Stimulated activated CD8-positive, alpha-beta memory T cell treated with anti-CD3 and anti-CD28 coated beads, Interleukin-7, amount 100 ng/mL, for 1 hour (primary cell): ENCODE data around the gene TAPT1.
"Not testable (repeated sequence)": the region's sequence is repeated elsewhere in the genome, so short reads cannot be mapped to it uniquely, and the experiment has no call there.

ENCODE experiments used
- DNase-seq, 2 donors: peaks; one replicate each; pipeline ENCODE4 v3.0.0-alpha.2; 2020; ENCODE audit warnings: low read depth in 2 of 2

Gene TAPT1, protein sequence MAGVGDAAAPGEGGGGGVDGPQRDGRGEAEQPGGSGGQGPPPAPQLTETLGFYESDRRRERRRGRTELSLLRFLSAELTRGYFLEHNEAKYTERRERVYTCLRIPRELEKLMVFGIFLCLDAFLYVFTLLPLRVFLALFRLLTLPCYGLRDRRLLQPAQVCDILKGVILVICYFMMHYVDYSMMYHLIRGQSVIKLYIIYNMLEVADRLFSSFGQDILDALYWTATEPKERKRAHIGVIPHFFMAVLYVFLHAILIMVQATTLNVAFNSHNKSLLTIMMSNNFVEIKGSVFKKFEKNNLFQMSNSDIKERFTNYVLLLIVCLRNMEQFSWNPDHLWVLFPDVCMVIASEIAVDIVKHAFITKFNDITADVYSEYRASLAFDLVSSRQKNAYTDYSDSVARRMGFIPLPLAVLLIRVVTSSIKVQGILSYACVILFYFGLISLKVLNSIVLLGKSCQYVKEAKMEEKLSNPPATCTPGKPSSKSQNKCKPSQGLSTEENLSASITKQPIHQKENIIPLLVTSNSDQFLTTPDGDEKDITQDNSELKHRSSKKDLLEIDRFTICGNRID

DNA sequence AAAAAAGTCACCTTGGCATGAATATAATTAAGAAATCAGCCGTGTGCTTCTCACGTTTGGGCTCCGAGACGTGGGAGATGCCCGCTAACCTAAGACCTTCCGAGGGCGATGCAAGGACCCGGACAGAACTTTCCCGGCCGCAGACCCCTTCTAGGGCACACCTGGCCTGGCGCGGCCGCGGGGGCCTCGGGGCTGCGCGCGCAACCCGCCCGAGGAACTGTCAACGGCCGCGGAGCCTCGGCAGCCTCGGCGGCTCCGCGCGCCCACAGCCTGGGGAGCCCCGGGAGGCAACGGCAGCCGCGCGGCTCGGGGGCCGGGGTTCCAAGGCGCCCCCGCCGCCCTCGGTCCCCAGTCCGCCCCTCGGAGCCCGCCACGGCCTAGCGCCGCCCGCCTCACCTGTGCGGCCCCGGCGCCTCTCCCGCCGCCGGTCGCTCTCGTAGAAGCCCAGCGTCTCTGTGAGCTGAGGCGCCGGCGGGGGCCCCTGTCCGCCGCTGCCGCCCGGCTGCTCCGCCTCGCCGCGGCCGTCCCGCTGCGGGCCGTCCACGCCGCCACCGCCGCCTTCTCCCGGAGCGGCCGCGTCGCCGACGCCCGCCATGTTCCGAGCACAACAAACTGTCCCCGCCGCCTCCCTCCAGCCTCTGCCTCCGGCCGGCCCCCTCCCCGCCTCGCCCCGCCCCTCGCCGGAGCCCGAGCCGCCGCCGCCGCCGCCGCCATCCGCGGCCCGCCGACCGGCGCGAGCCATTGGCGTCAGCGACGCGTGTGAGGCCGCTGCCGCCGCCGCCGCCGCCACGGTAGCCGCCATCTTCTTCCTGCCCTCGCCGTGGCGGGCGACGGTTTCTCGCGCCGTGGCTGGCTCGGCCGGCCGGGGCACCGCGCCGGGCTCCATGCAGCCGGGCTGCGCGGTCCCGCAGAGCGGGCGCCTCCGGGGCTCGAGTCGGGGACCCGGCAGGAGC is at the start of gene TAPT1:
Gene TAPT1, minus strand, starts transcription at position 609 of the 953 bp plus-strand sequence. Its CDS starts 14 bp downstream, at position 595.
- DNase-seq, result peak; percentile 41 to 55

DNA sequence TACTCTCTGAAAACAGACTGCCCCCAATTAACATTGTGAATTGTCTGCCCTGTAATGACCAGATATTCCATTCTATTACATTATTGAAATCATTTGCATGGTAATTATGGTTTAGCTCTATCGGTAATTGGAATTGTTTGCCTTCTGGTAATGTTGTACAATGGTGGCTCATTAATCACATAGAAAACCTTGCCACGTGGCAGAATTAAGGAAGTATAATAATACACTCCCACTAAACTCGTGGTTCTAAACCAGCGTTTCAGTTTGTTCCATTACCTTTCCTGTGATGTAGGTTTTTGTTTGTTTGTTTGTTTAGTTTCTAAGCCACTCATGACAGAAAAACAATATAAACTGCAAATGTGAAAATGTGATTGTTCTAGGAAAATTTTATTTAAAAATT is 45.1 kb upstream of the TAPT1 start:
- no peak for DNase-seq

GRCh38 chr4:16270454-16271328 is 44.4 kb upstream of the TAPT1 start:
- DNase-seq, result no peak

DNA sequence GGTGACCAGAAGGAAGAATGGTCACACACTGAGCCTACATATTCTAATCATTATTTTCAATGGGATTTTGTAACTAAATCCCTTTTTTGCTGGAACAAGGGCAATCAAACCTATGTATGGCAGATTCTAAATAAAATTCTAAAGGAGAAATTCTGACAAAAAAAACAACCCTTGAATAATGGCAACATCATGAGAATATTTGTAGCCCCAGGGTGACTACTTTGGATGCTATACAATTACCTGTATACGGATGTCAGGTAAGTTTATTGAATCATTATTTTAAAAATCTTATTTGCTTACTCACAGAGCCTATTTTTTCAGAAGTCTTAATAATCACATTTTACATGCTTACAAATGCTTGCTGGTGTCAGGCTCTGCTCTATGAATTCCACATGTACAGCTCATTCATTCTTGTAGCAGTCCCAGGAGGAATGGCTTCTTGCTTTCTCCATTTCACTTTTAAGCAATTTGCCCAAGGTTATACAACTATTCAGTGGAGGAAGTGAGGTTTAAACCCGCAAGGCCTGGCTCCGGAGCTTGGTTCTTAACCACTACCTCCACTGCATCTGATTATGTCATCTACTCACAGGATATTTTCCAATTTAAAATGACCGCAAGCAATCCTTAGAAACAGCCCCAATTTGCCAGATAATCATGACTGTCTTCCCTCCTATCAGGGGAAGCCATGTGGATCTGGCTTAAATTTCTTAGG is 43.6 kb upstream of the TAPT1 start:
- DNase-seq, result not testable (repeated sequence)

DNA sequence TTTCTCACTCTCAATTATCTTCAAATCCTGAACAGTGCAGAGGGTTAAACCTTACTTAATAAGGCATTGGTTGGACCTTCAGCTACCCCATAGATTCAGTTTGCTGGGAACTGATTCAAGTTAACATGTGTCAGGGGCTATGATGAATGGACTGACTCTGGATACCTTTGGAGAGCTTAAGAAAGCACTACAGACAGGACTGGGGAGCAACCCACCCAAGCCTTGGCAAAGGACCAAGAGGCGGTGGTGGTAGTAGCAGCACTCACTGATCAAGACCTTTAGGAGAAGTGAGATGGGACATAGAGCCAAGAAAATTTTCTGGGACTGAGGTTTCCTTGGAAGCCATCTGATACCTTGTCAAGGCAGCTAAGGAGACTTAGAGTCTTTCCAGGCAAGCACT is 43.0 kb upstream of the TAPT1 start:
- DNase-seq, result no peak

GRCh38 chr4:16268290-16268689 is 42.0 kb upstream of the TAPT1 start:
- no peak for DNase-seq

- no peak for DNase-seq
Observed at GRCh38 chr4:16267639-16268038, 41.4 kb upstream of the TAPT1 start.

- DNase-seq, result no peak
Observed at GRCh38 chr4:16265820-16266219, 39.5 kb upstream of the TAPT1 start.

DNA sequence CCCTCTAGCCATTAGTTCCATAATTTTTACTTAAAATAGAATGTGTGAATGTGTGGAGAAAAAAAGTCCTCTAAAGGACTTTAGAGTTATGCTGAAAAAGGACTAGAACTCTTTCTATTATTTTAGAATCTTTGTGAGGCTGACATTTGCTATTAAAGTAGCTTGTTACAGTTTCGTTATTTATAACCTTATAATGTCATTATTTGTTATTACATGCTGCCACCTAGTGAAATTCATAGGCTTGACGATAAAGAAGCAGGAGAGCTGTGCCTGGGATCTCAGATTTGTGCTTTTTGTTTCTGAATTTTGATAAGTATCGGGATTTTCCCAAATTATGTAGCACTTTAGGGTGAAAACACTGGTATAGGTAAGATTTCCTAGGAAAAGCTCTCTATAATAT is 38.5 kb upstream of the TAPT1 start:
- DNase-seq, result no peak

- DNase-seq, result no peak
Observed at GRCh38 chr4:16263056-16263455, 36.8 kb upstream of the TAPT1 start.

- DNase-seq, result no peak
Observed at GRCh38 chr4:16262188-16262587, 35.9 kb upstream of the TAPT1 start.

GRCh38 chr4:16261313-16261878 is 35.1 kb upstream of the TAPT1 start:
- no peak for DNase-seq

- no peak for DNase-seq
Observed at GRCh38 chr4:16259889-16260246, 33.6 kb upstream of the TAPT1 start.

DNA sequence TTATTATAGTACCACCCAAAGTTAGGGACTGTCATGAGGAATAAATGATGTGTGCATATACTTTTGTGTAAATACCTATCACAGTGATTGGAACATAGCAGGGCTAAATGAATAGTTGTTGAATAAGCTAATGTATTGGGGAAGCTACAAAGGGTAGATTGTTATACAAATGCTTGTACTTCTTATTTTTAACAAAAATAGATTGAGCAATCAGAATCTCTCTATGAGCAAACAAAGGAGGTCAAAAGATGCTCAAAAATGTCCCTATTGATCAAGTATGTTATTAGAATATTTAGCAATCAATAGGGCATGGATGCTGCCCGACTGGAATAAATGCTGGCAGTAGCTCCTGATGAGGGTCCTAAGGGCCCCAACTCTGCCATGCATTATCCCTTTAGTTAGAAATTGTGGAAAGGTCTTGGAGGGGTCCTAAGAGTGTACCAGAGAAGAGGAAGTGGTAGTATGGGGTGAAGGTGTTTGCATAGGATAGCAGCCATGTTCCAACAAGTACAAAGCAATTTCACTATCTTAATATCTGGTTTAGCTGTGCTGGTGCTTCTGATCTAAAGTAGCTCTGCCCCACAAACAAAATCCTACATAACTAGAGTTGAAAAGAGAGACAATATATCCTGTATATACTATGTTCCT is 33.1 kb upstream of the TAPT1 start:
- DNase-seq, result no peak

GRCh38 chr4:16257611-16258010 is 31.3 kb upstream of the TAPT1 start:
- no peak for DNase-seq

- DNase-seq, result no peak
Observed at GRCh38 chr4:16256343-16256742, 30.1 kb upstream of the TAPT1 start.

- DNase-seq, result no peak
Observed at GRCh38 chr4:16255730-16256129, 29.5 kb upstream of the TAPT1 start.

GRCh38 chr4:16253127-16253960 is 27.1 kb upstream of the TAPT1 start:
- no peak for DNase-seq
